ENCODE results near the gene OR2V1.

Gene OR2V1

DNA sequence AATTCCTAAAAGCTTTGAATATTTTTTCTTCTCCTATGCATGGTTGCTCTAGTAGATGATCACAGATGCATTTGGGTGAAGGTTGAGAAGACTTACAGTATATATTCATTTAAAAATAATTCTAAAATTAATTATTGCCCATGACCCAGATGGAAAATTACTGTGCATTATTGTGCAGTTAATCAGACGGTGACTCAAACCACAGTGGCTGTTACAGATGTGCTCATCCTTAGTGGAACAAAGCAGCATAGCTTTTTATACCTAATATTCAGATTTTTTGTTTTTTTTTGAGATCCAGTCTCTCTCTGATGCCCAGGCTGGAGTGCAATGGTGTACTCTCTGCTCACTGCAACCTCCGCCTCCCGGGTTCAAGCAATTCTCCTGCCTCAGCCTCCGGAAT is 10.7 kb downstream of the OR2V1 start:
- H3K4me2 ChIP-seq (ENCODE audit: low read length), result no peak overlapping the region

GRCh38 chr5:181119105-181119504 is 11.9 kb downstream of the OR2V1 start:
- H3F3A ChIP-seq (ENCODE audit: control insufficient read depth, insufficient read depth), result no peaks in the 10 kb centered on the region
- no peaks in the 10 kb centered on the region for H3K36me3 ChIP-seq (ENCODE audit: control insufficient read depth, low read length)
- no peaks in the 10 kb centered on the region for H3K9me2 ChIP-seq (replicated peaks; ENCODE audit: control insufficient read depth, low read length)
- peaks cover 6% of the 10 kb centered on the region for H3K4me1 ChIP-seq (ENCODE audit: control insufficient read depth, low read length)
- TF ChIP-seq CTCF (IDR thresholded peaks at IDR 0.05; ENCODE audit: low read depth, low read length, poor library complexity, severe bottlenecking) (no peak), EZH2phosphoT487 (IDR thresholded peaks at IDR 0.05; ENCODE audit: borderline replicate concordance, low read length) (no peak)
- H3K4me2 ChIP-seq (ENCODE audit: low read length), result no peak overlapping the region
- H3K79me2 ChIP-seq (ENCODE audit: control insufficient read depth, low read length), result no peaks in the 10 kb centered on the region
- no peaks in the 10 kb centered on the region for H4K20me1 ChIP-seq (ENCODE audit: control insufficient read depth, insufficient read depth, low read depth, low read length)
- peaks cover 24% of the 10 kb centered on the region for H3K27me3 ChIP-seq (ENCODE audit: control insufficient read depth, low read length)
- H3K4me3 ChIP-seq (ENCODE audit: low read length), result no peak overlapping the region
- no peaks in the 10 kb centered on the region for H3K9me3 ChIP-seq (ENCODE audit: control insufficient read depth, insufficient read depth, low read length)
- no peak overlapping the region for H3K27ac ChIP-seq (ENCODE audit: low read depth, low read length)

More for the DNA sequence above, 10.7 kb downstream of the OR2V1 start:
- no peaks in the 10 kb centered on the region for H4K20me1 ChIP-seq (ENCODE audit: control insufficient read depth, insufficient read depth, low read depth, low read length)
- no peaks in the 10 kb centered on the region for H3K9me2 ChIP-seq (replicated peaks; ENCODE audit: control insufficient read depth, low read length)
- no peaks in the 10 kb centered on the region for H3K36me3 ChIP-seq (ENCODE audit: control insufficient read depth, low read length)
- H3K27me3 ChIP-seq (ENCODE audit: control insufficient read depth, low read length), result peaks cover 14% of the 10 kb centered on the region
- no peaks in the 10 kb centered on the region for H3K9me3 ChIP-seq (ENCODE audit: control insufficient read depth, insufficient read depth, low read length)
- no peak overlapping the region for H3K4me3 ChIP-seq (ENCODE audit: low read length)
- H3F3A ChIP-seq (ENCODE audit: control insufficient read depth, insufficient read depth), result no peaks in the 10 kb centered on the region
- H3K79me2 ChIP-seq (ENCODE audit: control insufficient read depth, low read length), result no peaks in the 10 kb centered on the region
- peaks cover 6% of the 10 kb centered on the region for H3K4me1 ChIP-seq (ENCODE audit: control insufficient read depth, low read length)
- TF ChIP-seq EZH2phosphoT487 (IDR thresholded peaks at IDR 0.05; ENCODE audit: borderline replicate concordance, low read length) (no peak), CTCF (IDR thresholded peaks at IDR 0.05; ENCODE audit: low read depth, low read length, poor library complexity, severe bottlenecking) (no peak)
- H3K27ac ChIP-seq (ENCODE audit: low read depth, low read length), result no peak overlapping the region

GRCh38 chr5:181118369-181118768 is 12.6 kb downstream of the OR2V1 start:
- H3K4me3 ChIP-seq (ENCODE audit: low read length), result no peak overlapping the region

More at GRCh38 chr5:181118369-181118768, 12.6 kb downstream of the OR2V1 start:
- H3K4me1 ChIP-seq (ENCODE audit: control insufficient read depth, low read length), result peaks cover 6% of the 10 kb centered on the region
- no peak overlapping the region for H3K27ac ChIP-seq (ENCODE audit: low read depth, low read length)
- H3K27me3 ChIP-seq (ENCODE audit: control insufficient read depth, low read length), result peaks cover 24% of the 10 kb centered on the region
- H4K20me1 ChIP-seq (ENCODE audit: control insufficient read depth, insufficient read depth, low read depth, low read length), result no peaks in the 10 kb centered on the region
- no peaks in the 10 kb centered on the region for H3K9me2 ChIP-seq (replicated peaks; ENCODE audit: control insufficient read depth, low read length)
- H3K36me3 ChIP-seq (ENCODE audit: control insufficient read depth, low read length), result no peaks in the 10 kb centered on the region
- no peak overlapping the region for H3K4me2 ChIP-seq (ENCODE audit: low read length)
- TF ChIP-seq CTCF (IDR thresholded peaks at IDR 0.05; ENCODE audit: low read depth, low read length, poor library complexity, severe bottlenecking) (no peak), EZH2phosphoT487 (IDR thresholded peaks at IDR 0.05; ENCODE audit: borderline replicate concordance, low read length) (no peak)
- H3K79me2 ChIP-seq (ENCODE audit: control insufficient read depth, low read length), result no peaks in the 10 kb centered on the region
- no peaks in the 10 kb centered on the region for H3K9me3 ChIP-seq (ENCODE audit: control insufficient read depth, insufficient read depth, low read length)
- no peaks in the 10 kb centered on the region for H3F3A ChIP-seq (ENCODE audit: control insufficient read depth, insufficient read depth)

Data from DOHH2 (cell line).